Measurements from ENCODE around the gene TAF15.

The TAF15 gene

DNA sequence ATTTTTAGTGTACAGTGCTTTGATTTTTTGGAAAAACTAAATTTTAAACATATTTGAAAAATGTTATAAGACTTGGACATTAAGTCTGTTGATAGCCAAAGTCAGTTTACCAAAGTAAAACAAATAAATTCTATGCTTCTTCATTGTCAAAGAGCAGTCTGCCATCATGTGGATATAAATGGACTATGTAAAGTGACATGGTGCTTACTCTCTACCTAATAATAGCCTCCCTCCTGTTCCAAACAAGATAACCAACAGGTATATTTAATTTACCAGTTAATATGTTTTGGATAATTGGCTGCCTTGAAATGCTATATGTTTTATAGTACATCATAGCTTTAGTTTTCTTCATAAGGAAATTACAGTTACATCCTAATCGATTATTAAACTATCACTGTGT, 15.9 kb downstream of the TAF15 start:
- no peak for DNase-seq

DNA sequence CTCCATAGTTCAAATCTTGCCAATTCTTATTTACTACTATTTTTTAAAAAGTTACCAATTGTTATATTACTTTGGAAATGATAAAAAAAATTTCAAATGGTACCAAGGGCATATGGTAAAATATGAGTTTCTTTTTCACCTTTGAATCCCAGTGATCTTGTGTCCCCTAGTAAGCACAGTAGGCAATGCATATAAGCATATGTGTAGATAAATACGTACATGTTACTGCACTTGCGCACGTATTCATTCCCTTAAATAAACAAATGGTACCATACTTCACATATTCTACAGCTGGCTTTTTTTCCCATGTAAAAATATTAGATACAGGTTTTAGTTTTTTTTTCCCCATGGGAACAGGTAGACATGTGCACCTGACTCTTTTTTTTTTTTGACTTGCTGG, 31.8 kb downstream of the TAF15 start:
- DNase-seq = no peak

DNA sequence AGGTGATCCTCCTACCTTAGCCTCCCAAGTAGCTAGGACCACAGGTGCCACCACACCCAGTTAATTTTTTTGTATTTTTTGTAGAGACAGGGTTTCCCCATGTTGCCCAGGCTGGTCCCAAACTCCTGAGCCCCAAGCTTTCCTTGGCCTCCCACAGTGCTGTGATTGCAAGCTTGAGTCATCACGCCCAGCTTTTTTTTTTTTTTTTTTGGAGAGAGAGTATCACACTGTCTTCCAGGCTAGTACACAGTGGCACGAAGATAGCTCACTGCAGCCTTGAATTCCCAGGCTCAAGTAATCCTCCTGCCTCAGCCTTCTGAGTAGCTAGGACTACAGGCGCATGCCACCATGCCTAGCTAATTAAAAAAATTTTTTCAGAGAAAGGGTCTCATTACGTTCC, 32.2 kb downstream of the TAF15 start:
- no peak for DNase-seq

DNA sequence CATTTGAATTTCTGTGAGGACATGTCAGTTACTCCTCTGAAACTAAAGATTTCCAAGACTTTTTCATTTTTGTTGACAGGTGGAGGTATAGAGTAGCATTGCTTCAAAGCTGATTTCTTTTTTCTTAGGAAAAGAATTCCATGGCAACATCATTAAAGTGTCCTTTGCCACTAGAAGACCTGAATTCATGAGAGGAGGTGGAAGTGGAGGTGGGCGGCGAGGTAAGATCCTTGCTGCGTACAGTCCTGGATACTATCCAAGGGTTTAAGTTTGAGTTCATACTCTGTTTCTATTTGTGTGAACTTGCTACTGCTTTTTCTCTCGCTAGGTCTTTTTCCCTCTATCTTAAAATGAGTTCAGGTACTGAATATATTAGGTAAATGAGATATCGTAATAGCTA, 33.0 kb downstream of the TAF15 start:
- no peak for DNase-seq

DNA sequence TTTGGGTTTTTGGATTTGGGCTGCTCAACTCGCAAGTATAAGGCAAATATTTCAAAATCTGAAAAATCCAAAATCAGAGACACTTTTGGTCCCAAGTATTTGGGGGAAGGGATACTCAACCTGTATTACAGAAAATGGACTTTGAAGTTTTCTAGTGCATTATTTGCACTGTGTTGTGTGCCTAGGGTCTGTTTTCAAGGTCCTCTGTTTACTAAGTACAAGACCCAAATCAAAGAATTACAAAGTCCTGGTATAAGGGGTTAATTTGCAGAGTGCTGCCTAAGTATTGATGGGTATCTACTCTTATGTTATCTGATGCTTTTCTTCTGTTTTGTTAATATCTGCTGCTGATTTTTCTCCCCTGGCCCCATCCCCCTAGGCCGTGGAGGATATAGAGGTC, 34.4 kb downstream of the TAF15 start:
- DNase-seq = no peak

DNA sequence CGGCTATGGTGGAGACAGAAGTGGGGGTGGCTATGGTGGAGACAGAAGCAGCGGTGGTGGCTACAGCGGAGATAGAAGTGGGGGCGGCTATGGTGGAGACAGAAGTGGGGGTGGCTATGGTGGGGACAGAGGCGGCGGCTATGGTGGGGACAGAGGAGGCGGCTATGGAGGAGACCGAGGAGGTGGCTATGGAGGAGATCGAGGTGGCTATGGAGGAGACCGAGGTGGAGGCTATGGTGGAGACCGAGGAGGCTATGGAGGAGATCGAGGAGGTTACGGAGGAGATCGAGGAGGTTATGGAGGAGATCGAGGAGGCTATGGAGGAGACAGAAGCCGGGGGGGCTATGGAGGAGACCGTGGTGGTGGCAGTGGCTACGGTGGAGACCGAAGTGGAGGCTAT, 35.3 kb downstream of the TAF15 start:
- DNase-seq = no peak

DNA sequence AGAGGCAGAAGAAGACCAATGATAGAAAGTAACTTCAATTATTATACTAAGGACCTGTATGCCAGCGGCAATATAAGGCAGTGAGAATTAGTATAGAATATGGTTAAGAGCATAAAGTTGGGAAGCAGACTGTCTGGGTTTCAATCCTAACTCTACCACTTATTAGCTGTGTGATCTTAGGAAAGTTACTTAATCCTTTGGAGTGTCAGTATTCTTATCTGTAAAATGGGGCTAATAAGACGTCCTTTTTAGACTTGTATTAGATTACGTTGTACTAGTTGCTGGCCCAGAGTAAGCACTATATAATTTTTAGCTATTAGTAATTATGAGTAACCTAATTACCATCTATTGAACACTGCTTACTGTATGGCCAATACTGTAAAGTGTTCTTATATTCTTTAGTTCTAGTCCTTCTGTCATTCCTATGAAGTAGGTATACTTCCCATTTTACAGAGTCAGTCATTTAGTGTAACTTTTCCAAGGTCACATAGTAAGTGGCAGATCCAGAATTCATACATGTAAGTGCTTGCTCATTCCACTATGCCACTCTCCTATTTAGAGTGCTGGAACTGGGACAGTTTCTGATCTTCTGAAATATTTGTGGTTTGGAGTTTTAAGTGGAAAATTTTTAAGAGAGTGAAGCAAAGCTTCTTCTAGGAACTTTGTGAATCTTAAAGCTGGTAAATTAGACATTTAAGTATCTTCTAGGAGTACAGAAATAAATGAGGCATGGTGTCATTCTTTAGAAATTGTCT, 36.9 kb downstream of the TAF15 start:
- no peak for DNase-seq

DNA sequence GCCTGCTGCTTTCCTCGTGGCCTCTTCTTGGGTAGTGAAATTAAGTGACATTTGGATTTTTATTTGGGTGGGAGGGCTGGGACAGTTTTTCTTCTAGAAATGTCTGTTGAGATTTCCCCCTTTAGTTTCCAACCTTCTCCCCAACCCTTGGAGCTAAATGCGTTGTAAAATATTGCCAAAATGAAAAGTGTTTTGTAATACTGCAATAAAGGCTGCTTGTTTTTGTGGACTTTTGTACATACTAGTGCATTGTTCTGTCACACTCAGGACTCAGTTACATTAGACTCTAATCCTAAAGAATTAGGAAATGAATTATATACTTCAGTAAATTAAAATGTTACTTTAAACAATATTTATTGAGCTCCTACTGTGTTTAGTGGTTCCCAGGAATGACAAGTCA, 37.7 kb downstream of the TAF15 start:
- DNase-seq = no peak

DNA sequence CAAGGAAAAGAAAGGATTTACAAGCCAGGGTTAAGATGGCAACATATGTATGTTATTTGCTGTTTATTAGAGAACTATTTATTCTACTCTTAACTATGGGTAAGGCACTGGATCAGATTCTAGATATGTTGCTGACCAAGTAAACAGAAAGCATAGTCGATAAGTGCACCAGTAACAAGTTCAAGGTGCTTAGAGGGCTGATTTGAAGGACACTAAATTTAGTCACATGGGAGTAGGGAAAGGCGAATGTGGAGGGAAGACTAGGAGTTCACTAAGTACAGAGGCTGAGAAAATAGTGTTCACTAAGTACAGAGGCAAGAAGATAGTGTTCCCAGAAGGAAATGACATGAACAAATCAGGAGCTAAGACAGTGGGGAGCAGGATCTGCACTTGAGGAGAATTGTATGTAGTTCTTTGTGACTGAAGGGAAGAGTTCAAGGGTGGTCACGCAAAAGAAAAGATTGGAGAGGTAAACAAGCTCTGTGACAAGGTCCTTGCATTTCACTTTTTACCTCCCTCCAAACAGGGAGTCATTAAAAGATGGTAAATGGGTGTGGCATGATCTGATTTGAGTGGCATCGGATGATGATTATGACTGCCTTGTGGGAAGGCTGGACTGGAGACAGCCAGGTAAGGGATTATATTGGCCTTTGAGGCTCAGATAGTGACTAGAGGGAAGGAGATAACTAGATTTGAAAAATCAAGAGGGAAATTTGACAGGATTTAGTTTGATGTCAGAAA, 38.5 kb downstream of the TAF15 start:
- DNase-seq = no peak

DNA sequence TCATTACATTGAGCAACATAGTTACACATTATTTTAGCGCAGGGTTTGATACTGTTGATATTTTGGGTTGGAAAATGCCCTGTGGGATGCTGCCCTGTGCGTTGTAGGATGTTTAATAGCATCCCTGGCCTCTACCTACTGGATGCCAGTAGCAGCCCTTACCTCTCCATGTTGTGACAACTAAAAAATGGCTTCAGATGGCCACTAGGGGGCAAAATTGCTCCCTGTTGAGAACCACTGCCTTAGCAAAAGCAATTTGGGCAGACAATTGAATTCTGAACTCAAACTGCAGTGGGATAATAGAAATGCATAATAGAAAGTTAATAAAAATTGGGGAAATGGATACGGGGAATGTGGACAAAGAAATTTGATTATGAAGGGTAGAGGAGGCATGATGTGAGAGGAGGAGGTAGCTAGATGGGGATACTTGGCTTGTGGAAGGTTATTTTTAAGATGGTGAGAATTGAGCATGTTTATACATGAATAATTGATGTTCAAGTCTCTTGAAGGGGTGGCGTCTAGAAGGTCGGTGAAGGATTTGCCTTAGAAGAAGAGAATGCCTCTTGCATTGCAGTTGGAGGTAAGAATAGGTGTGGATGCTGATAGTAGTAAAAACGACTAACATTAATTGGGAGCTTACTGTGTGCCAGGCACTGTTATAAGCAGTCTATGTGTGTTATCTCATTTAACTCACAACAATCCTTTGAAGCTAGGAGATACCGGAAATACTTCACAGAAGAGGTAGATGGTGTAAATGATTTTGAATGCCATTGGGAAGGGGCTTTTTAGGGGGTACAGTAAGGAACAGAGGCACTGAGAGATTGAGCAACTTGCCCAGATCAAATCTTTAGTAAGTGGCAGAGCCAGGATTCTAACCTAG, 40.4 kb downstream of the TAF15 start:
- peak; percentile 47 to 51 for DNase-seq

DNA sequence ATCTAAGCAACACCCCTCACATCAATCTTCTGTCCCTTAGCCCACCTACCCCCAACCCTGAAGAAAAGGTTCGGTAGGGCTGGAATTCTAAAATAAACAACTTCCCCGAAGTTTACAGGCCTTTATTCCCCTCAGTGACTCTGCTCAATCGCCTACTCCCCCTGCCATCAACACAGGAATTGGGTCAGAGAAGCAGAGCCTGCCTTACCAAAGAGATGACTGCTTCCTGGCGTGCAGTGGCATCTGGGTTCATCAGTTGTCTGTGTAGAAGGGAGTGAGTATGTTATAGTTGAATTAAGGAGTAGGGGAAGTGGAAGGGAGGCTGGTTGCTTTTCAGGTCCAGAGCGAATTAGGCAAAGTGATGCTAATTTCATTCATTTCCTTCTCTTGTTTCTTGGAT, 46.7 kb downstream of the TAF15 start:
- no peak for DNase-seq

DNA sequence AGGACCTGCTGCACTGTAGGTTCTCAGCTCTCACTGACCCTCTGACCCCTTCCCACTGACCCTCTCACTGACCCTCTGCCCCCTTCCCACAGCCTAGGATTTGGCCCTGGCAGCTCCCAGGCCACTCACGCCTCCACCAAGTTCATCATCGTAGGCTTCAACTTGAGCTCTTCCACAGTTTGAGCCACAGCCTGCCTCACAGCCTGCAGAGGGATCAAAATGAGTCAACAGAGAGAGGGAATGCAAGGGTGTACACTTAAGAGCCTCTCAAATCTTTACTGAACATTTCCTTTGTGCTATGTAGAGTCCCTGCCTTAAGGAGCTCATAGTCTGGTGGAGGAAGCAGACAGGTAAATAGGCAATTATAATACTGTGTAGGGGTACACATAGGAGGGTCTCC, 47.3 kb downstream of the TAF15 start:
- DNase-seq = no peak

DNA sequence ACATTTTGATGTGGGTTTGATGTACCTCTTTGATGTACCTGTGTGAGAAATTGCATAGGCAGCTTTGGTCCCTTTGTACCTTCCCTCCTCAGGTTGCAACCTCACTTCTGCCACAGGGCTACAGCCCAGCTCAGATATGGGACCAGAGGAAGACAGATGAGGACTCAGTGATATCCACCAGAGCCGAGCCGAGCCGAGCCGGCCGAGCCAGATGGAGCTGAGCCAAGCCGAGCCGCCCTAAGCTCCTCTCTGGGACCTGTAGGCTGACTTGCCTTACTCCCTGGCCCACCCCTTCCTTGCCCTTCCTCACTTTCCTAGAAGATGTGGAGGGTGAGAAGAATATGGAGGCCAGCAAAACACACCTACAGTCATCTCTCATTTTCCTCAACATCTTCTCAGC, 55.6 kb downstream of the TAF15 start:
- DNase-seq = no peak

DNA sequence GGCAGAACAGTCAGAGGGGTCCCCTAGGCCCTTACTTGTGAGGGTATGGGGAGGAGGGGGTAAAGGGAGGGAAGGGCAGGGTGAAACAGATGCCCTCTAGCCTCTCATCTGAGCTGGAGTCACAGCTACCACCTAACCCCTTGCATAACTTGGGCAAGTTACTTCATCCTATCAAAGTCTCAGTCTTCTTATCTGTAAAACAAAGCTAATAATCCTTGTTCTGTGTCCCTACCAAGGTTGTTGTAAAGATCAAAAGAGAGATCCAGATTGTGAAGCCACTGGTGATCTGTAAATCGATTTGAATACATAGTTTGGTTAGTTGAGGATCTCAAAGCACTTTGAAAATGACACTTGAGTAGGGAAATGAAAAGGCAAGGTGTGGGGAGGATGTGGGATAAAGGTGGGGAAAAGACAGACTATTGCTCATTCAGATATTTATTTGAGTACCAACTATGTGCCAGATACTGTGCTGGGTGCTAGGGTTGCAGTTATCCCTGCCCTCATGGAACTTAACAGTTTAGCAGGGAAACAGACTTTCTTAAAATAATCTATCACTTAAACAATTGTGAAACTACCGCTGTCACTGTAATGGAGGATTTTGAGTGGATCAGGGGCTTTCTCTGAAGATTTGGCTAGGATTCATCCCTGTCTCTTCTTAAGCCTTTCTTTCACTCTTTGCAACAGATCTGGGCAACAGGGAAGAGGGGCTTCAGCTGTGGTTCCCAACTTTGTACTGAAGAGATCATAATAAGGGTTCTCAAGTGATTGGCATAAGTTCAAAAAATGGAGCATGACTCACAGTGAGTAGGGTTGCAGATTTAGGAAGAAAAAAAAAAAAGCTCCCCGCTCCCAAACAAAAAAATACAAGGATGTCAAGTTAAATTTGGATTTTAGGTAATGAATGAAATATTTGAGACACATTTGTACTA, 56.4 kb downstream of the TAF15 start:
- DNase-seq = no peak

DNA sequence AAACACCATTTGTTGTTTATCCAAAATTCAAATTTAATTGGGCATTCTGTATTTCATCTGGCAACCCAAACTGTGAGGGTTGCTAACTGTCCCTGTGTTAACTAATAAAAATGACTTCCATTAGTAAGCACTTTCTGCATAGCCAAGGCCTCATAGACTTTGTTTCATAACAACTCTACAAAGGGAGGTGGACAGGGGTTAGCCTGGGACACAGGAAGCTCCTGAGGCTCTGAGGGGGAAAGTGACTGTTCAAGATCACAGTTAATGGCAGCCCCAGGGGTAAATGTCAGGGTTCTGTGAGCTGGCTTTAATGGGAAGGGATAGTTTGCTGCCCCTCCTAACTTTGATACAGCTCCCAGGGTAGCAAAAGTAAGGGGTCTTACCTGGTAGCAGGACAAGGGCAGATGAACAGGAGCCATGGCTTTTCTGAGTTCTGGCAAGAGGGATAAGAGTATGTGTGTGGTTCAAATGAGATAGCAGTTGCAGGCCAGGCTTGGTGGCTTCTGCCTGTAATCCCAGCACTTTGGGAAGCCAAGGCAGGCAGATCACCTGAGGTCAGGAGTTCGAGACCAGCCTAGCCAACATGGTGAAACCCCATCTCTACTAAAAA, 57.2 kb downstream of the TAF15 start:
- no peak for DNase-seq

DNA sequence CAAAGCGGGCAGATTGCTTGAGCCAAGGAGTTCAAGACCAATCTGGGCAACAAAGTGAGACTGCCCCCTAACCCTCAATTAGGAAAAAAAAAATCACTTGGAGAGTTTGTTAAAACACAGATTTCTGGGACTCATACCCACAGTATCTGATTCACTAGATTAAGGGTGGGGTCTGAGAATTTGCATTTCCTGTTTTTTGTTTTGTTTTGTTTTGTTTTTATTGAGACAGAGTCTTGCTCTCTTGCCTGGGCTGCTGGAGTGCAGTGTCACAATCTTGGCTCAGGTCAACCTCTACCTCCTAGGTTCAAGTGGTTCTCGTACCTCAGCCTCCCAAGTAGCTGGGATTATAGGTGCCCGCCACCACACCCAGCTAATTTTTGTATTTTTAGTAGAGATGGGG, 58.3 kb downstream of the TAF15 start:
- no peak for DNase-seq

DNA sequence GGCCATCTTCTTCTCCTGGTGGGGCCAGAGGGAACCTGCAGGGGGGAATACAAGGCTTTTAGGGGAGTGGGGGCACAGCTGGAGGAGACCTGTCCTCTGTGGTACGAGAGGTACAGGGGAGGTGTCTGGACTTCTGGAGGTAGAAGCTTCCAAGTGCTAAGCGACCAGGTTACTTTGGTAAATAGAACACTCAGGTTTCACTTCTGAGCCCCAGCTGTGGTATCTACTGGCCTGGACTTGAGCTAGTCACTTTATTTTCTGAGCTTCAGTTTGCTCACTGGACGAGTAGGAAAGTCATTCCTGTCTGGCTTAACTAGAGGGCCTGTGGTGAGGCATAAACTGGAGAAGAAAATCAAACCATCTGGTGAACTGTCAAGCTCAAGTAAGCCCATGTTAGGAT, 59.5 kb downstream of the TAF15 start, which contains the start of gene HEATR9:
Gene HEATR9, minus strand, starts transcription at position 155 of the 400 bp plus-strand sequence. Its CDS starts 149 bp downstream, at position 6.
- no peak for DNase-seq

DNA sequence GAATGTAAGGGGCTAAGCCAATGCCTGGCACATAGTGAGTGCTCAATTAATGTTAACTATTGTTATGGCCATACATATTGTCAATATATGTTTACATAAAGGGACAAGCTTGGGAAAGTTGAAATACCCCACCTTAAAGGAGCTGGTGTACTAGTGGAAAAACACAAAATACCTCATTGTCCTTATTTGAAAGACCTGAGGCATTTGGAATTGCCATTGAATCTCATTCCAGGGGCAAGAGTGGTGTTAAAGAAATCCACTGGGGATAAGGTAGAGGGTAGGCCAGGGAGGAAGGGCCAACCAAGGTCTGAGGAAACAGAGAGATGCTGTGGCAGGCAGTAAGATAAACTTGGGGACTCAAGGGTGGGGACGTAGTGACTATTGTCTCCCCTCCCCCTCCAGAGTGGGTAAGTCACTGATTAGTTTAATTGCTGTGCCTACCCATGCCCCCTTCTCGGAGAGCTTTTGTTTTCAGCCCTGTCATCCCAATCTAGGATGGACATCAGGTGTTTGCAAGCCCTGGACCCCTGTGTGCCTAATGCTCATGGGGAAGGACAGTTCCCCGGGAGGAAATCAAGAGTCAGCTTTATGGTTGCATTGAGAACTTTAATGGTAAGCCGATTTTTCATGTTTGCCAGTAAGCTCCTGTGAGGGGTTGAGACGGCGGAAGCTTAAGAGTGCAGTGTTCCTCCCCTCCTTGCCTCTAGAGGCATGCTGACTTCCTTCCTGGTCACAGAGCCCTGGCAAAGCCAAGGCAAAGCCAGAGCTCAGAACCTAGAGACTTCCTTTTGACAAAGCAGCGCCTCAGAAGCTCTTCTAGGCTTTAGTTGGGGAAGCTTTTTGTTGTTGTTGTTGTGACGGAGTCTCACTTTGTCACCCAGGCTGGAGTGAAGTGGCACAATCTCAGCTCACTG, 61.9 kb downstream of the TAF15 start:
- no peak for DNase-seq

DNA sequence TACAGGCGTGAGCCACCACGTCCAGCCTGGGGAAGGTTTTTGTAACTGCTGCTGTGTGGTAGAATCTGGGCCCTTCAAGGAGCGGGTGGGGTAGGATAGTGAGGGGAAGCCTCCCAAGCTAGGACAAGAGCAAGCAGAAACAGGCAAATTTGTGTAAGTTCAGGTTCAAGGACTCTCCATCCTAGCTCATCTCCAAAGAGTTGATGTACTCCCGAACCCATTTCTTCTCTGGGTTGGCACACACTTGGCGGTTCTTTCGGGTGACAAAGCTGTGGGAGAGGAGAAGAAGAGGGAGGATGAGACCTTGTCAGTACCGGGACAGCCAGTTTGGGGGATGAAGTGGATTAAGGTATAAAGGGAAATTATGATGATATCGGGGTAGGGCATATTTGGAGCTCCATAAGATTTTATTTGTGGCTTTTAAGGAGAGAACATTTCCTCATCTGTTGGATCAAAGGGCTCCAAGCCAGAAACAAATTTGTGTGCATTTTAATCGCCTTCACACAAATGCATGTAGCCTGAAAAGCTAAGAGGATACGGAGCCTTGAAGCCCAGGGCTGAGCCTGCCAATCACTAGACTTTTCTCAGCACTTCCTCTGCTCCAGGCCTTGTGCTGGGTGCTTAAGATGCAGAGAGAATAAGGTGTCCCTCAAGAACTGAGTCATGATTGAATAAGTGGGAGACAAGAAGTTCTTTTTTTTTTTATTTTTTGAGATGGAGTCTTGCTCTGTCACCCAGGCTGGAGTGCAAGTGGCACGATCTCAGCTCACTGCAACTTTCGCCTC, 63.1 kb downstream of the TAF15 start:
- DNase-seq = no peak

All from SHP77 (cell line).